C4-2B (cell line): ENCODE measurements around the gene DOCK6.

ENCODE experiments used
- CTCF ChIP-seq: fragments of 450-650 bp; conservative IDR thresholded peaks from 2 replicates; pipeline ENCODE4 v1.5.1; 2017; ENCODE audit warnings: mild to moderate bottlenecking
- ZFX ChIP-seq: fragments of 450-650 bp; IDR thresholded peaks from 2 replicates; pipeline ENCODE4 v1.6.1; 2017

- no peak for TF ChIP-seq CTCF
- no peak for TF ChIP-seq ZFX
These were observed 107.7 kb downstream of the DOCK6 start for GRCh38 chr19:11154683-11155047.
